DND-41 (cell line): Measurements from ENCODE around the gene JCHAIN.

ENCODE experiments used
- ATAC-seq: fragments of 200-7000 bp; cut with Tn5 transposase; 3 replicates; pipeline ENCODE4 v1.9.1; 2021; ENCODE audit warnings: low read depth; ENCODE audit not compliant: insufficient read depth
- DNase-seq: peaks from one replicate; pipeline ENCODE4 v3.0.0-alpha.2; 2020
- H2AFZ ChIP-seq: 2 replicates; pipeline ENCODE4 v1.6.0; 2012; ENCODE audit warnings: low read depth, low read length
- H3K27ac ChIP-seq: 2 replicates; pipeline ENCODE4 v1.5.1; 2012; ENCODE audit warnings: low read length, inconsistent platforms
- H3K27me3 ChIP-seq: fragments of 200-600 bp; sonication (generic); 2 replicates; pipeline ENCODE4 v1.6.0; 2012; ENCODE audit warnings: low read length, mild to moderate bottlenecking, inconsistent platforms; ENCODE audit not compliant: insufficient read depth, poor library complexity
- H3K36me3 ChIP-seq: 2 replicates; pipeline ENCODE4 v1.5.1; 2012; ENCODE audit warnings: low read length, inconsistent platforms; ENCODE audit not compliant: insufficient read depth
- H3K4me1 ChIP-seq: 2 replicates; pipeline ENCODE4 v1.5.1; 2012; ENCODE audit warnings: mild to moderate bottlenecking, low read length; ENCODE audit not compliant: insufficient read depth
- H3K4me2 ChIP-seq: 2 replicates; pipeline ENCODE4 v1.6.0; 2012; ENCODE audit warnings: mild to moderate bottlenecking, moderate library complexity, low read length, inconsistent platforms; ENCODE audit not compliant: insufficient read depth
- H3K4me3 ChIP-seq, 2 experiments: fragments of 200-600 bp in 1 of 2; shearing (Covaris generic) in 1 of 2; 2 replicates each; pipeline ENCODE4 v1.5.1; 2012 to 2016; ENCODE audit warnings: inconsistent platforms in 2 of 2, low read length in 2 of 2, mild to moderate bottlenecking in 2 of 2, low read depth in 1 of 2, moderate library complexity in 1 of 2
- H3K79me2 ChIP-seq: 2 replicates; pipeline ENCODE4 v1.6.0; 2012; ENCODE audit warnings: low read length, inconsistent platforms; ENCODE audit not compliant: insufficient read depth
- H3K9ac ChIP-seq: 2 replicates; pipeline ENCODE4 v1.6.0; 2012; ENCODE audit warnings: low read depth, mild to moderate bottlenecking, inconsistent platforms, low read length, moderate library complexity
- H3K9me3 ChIP-seq: 2 replicates; pipeline ENCODE4 v1.5.1; 2012; ENCODE audit warnings: low read length, moderate library complexity, mild to moderate bottlenecking, inconsistent platforms; ENCODE audit not compliant: insufficient read depth, severe bottlenecking
- H4K20me1 ChIP-seq: 2 replicates; pipeline ENCODE4 v1.6.0; 2012; ENCODE audit warnings: low read length; ENCODE audit not compliant: insufficient read depth
- EZH2 ChIP-seq: IDR thresholded peaks from 3 replicates; pipeline ENCODE4 v1.6.1; 2012; ENCODE audit warnings: borderline replicate concordance, low read depth, mild to moderate bottlenecking, moderate library complexity, low read length, inconsistent platforms; ENCODE audit not compliant: severe bottlenecking
- TF ChIP-seq, protein P1 (sequence below): IDR thresholded peaks from 2 replicates; pipeline ENCODE4 v1.5.1; 2012; ENCODE audit warnings: borderline replicate concordance, low read length, moderate library complexity, mild to moderate bottlenecking; ENCODE audit not compliant: poor library complexity, severe bottlenecking; ENCODE audit errors: extremely low read depth

The JCHAIN gene

DNA sequence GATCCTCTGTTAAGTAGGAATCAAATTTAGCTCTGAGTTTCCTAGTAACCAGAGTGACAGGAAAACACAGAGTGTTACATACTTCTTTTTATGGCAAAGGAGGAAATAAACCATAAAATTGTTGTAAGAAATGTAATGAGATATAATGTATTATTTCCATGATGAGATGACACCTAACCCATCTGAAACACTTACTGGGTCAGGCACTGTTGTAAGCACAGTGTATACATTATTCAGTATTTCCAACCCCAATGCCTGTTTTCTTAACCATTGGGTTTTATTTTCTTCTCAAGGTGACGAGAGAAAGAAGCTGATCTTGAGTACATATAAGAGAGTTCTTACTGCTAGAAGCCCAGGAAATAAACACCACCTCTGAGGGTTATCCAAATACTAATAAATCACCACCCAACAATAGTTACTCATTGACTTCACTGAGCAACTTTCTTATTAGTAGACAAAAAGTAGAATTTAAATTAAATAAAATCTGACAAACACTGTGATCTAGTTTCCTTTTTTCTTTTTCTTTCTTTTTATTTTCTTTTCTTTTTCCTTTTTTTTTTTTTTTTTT lies 42.0 kb downstream of the JCHAIN start:
- H3K9me3 ChIP-seq = no peaks in the 10 kb centered on the region
- TF ChIP-seq EZH2 = no peak
- TF ChIP-seq, protein P1, sequence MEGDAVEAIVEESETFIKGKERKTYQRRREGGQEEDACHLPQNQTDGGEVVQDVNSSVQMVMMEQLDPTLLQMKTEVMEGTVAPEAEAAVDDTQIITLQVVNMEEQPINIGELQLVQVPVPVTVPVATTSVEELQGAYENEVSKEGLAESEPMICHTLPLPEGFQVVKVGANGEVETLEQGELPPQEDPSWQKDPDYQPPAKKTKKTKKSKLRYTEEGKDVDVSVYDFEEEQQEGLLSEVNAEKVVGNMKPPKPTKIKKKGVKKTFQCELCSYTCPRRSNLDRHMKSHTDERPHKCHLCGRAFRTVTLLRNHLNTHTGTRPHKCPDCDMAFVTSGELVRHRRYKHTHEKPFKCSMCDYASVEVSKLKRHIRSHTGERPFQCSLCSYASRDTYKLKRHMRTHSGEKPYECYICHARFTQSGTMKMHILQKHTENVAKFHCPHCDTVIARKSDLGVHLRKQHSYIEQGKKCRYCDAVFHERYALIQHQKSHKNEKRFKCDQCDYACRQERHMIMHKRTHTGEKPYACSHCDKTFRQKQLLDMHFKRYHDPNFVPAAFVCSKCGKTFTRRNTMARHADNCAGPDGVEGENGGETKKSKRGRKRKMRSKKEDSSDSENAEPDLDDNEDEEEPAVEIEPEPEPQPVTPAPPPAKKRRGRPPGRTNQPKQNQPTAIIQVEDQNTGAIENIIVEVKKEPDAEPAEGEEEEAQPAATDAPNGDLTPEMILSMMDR = no peak
- no peak overlapping the region for H3K4me2 ChIP-seq
- DNase-seq (no peak), ATAC-seq (no peak)
- H3K9ac ChIP-seq = no peak overlapping the region
- no peaks in the 10 kb centered on the region for H3K4me1 ChIP-seq
- H3K27ac ChIP-seq = no peak overlapping the region
- H3K27me3 ChIP-seq = no peaks in the 10 kb centered on the region
- no peaks in the 10 kb centered on the region for H3K36me3 ChIP-seq
- no peaks in the 10 kb centered on the region for H3K79me2 ChIP-seq
- no peaks in the 10 kb centered on the region for H4K20me1 ChIP-seq
- no peak overlapping the region for H2AFZ ChIP-seq
- H3K4me3 ChIP-seq = no peak overlapping the region

DNA sequence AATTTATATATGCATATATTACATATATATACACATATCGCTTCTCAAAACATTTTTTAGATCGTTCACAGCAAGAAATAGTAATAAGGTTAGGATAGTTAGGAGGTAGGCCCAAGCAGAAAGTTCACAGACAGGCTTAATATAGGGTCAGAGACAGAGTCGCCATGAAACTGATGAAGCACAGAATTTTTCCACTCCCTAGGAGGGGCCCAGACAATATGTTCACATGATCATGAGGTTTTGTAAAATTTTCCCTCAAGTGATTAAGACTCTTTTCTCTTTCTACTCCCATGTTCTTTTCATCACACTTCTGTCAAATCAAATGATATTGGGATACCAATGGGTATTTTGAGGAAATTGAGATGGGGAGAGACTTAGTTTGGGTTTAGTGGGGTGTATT lies 43.0 kb downstream of the JCHAIN start:
- Histone ChIP-seq H3K9ac (no peak overlapping the region), H3K27me3 (no peaks in the 10 kb centered on the region), H3K4me1 (no peaks in the 10 kb centered on the region), H3K79me2 (no peaks in the 10 kb centered on the region), H3K9me3 (no peaks in the 10 kb centered on the region), H3K36me3 (no peaks in the 10 kb centered on the region), H4K20me1 (no peaks in the 10 kb centered on the region), H3K4me3 (no peak overlapping the region), H3K27ac (no peak overlapping the region), H2AFZ (0 out of 2 replicates have a peak overlapping the region, but pooled peaks have one; percentile 3), H3K4me2 (no peak overlapping the region)
- DNase-seq = no peak
- ATAC-seq = no peak
- TF ChIP-seq, protein P1 = no peak
- no peak for TF ChIP-seq EZH2

DNA sequence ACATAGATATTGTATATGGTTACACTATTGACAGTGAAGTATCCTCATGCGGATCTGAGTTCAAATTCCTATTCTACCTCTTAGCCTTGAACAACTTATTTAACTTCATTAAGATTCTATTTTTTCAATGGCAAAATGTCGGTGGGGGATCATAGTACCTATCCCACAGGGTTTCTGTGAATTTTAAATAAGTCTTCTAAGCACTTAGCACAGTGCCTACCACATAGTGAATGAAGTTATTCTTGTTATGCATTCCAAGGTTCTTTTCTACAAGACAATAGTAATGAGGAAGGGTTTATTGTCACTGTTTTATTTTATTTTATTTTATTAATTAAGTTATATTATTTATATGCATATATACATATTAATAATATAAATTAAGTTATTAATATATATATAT lies 46.5 kb downstream of the JCHAIN start:
- Histone ChIP-seq H3K9ac (no peak overlapping the region), H2AFZ (no peak overlapping the region), H3K79me2 (no peaks in the 10 kb centered on the region), H3K4me2 (no peak overlapping the region), H3K36me3 (no peaks in the 10 kb centered on the region), H3K4me1 (no peaks in the 10 kb centered on the region), H4K20me1 (no peaks in the 10 kb centered on the region), H3K9me3 (no peaks in the 10 kb centered on the region), H3K4me3 (no peak overlapping the region), H3K27ac (no peak overlapping the region), H3K27me3 (no peaks in the 10 kb centered on the region)
- DNase-seq (no peak), ATAC-seq (peak; percentile 54)
- TF ChIP-seq EZH2 = no peak
- TF ChIP-seq, protein P1 = no peak

DNA sequence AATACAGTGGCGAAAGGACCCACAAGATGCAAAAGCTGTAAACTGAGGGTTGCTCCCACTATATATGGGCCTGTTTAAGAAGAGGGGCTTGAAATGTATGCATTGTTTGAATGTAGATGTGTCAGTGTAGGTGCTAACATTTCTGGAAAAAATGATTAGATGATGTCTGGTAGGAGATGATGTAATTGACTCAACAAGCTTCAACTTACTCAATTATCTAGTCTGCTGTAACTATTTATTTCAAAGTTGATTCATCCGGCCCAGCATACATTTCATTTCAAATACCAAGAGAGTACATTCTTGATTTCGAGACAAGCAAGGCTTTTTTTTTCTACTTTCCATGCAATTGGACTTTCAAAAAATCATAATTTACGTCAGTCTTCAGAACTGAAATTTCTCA lies 47.0 kb downstream of the JCHAIN start:
- H3K9me3 ChIP-seq = no peaks in the 10 kb centered on the region
- ATAC-seq = no peak

More for the DNA sequence above, 47.0 kb downstream of the JCHAIN start:
- Histone ChIP-seq H3K27ac (no peak overlapping the region), H3K4me3 (no peak overlapping the region), H4K20me1 (no peaks in the 10 kb centered on the region), H3K9ac (no peak overlapping the region), H3K79me2 (no peaks in the 10 kb centered on the region), H3K27me3 (no peaks in the 10 kb centered on the region), H2AFZ (no peak overlapping the region), H3K36me3 (no peaks in the 10 kb centered on the region), H3K4me1 (peaks cover 1% of the 10 kb centered on the region; the same call in 1 of the 2 replicates), H3K4me2 (no peak overlapping the region)
- no peak for DNase-seq
- TF ChIP-seq, protein P1 = no peak
- TF ChIP-seq EZH2 = no peak
